GM19372 (cell line): ENCODE results near the gene GTF2F1.
"Not testable (repeated sequence)": the region's sequence is repeated elsewhere in the genome, so short reads cannot be mapped to it uniquely, and the experiment has no call there.

Experiments used
- ATAC-seq: cut with Tn5 transposase; IDR thresholded peaks from one replicate; pipeline ENCODE4 v1.9.1; 2021; ENCODE audit warnings: mild to moderate bottlenecking, low read depth, moderate library complexity; ENCODE audit not compliant: unreplicated experiment

Gene GTF2F1

GRCh38 chr19:6392221-6393073, 517 bp downstream of the GTF2F1 start:
- ATAC-seq = no peak

- ATAC-seq = no peak
Measured at GRCh38 chr19:6387372-6387771, 5.6 kb downstream of the GTF2F1 start.

GRCh38 chr19:6384381-6384780, 8.6 kb downstream of the GTF2F1 start:
- ATAC-seq = no peak

GRCh38 chr19:6383188-6383587, 9.8 kb downstream of the GTF2F1 start:
- no peak for ATAC-seq

GRCh38 chr19:6381030-6381750, 11.8 kb downstream of the GTF2F1 start:
- no peak for ATAC-seq

- ATAC-seq = no peak
Measured at GRCh38 chr19:6379744-6380143, 13.2 kb downstream of the GTF2F1 start.

- no peak for ATAC-seq
Measured at GRCh38 chr19:6378486-6378885, 14.5 kb downstream of the GTF2F1 start.

GRCh38 chr19:6378041-6378440, 14.9 kb downstream of the GTF2F1 start:
- ATAC-seq = no peak

GRCh38 chr19:6376512-6377190, 16.3 kb downstream of the GTF2F1 start:
- no peak for ATAC-seq

- ATAC-seq = no peak
Measured at GRCh38 chr19:6375411-6376010, 17.5 kb downstream of the GTF2F1 start, which contains the start of gene PSPN. Gene PSPN, minus strand, starts transcription at chr19:6375933. Its CDS starts 84 bp downstream, at chr19:6375849.

GRCh38 chr19:6374711-6375410, 18.1 kb downstream of the GTF2F1 start:
- no peak for ATAC-seq

- ATAC-seq = no peak
Measured at GRCh38 chr19:6374161-6374709, 18.7 kb downstream of the GTF2F1 start.

GRCh38 chr19:6373813-6374108, 19.2 kb downstream of the GTF2F1 start:
- ATAC-seq = no peak

GRCh38 chr19:6373096-6373812, 19.7 kb downstream of the GTF2F1 start:
- peak; percentile 62 for ATAC-seq

- peak; percentile 78 for ATAC-seq
Measured at GRCh38 chr19:6372594-6373095, 20.3 kb downstream of the GTF2F1 start, which contains the start of gene ALKBH7. Gene ALKBH7, plus strand, starts transcription at chr19:6372794. Its CDS starts 27 bp downstream, at chr19:6372821.

- no peak for ATAC-seq
Measured at GRCh38 chr19:6364353-6364752, 28.6 kb downstream of the GTF2F1 start.

- no peak for ATAC-seq
Measured at GRCh38 chr19:6362351-6362801, 30.6 kb downstream of the GTF2F1 start.

GRCh38 chr19:6362027-6362350, 31.0 kb downstream of the GTF2F1 start:
- no peak for ATAC-seq

- ATAC-seq = not testable (repeated sequence)
Measured at GRCh38 chr19:6360857-6361216, 32.1 kb downstream of the GTF2F1 start.
